Endodermal cell (in vitro differentiated cells): ENCODE results near the gene LRRC47. TPM values are rescaled to one million over a fixed set of nuclear protein-coding genes. Genes with fewer than 3 reads are reported as not detected.
A peak's percentile ranks its signal among the peaks of the same experiment; 100 is the strongest.

ENCODE experiments used
- DNase-seq: peaks from one replicate; pipeline ENCODE4 v3.0.0-alpha.2; 2017
- H3K27ac ChIP-seq: 2 replicates; pipeline ENCODE4 v1.5.1; 2013; ENCODE audit warnings: mild to moderate bottlenecking, low read depth, low read length, moderate library complexity
- H3K27me3 ChIP-seq: 2 replicates; pipeline ENCODE4 v1.6.1; 2013; ENCODE audit warnings: mild to moderate bottlenecking, low read length, moderate library complexity; ENCODE audit not compliant: insufficient read depth, control insufficient read depth, poor library complexity, severe bottlenecking
- H3K36me3 ChIP-seq: 2 replicates; pipeline ENCODE4 v1.7.0; 2013; ENCODE audit warnings: mild to moderate bottlenecking, low read length, moderate library complexity; ENCODE audit not compliant: control insufficient read depth, insufficient read depth
- H3K4me1 ChIP-seq: one replicate; pipeline ENCODE4 v1.7.0; 2013; ENCODE audit warnings: low read length; ENCODE audit not compliant: control insufficient read depth, insufficient read depth
- H3K4me3 ChIP-seq: 2 replicates; pipeline ENCODE4 v1.5.1; 2013; ENCODE audit warnings: mild to moderate bottlenecking, low read length, moderate library complexity
- H3K9ac ChIP-seq: 2 replicates; pipeline ENCODE4 v1.6.1; 2013; ENCODE audit warnings: mild to moderate bottlenecking, low read length, moderate library complexity; ENCODE audit not compliant: poor library complexity, severe bottlenecking; ENCODE audit errors: extremely low read depth
- H3K9me3 ChIP-seq: 2 replicates; pipeline ENCODE4 v1.6.1; 2013; ENCODE audit warnings: mild to moderate bottlenecking, low read length, moderate library complexity; ENCODE audit not compliant: control insufficient read depth
- H3K27ac Mint-ChIP-seq: 2 replicates; pipeline ENCODE4 v1.8.0; 2020; ENCODE audit warnings: mixed read lengths
- H3K27me3 Mint-ChIP-seq: 2 replicates; pipeline ENCODE4 v1.8.0; 2021; ENCODE audit warnings: mild to moderate bottlenecking, mixed read lengths; ENCODE audit not compliant: insufficient read depth
- H3K36me3 Mint-ChIP-seq: 2 replicates; pipeline ENCODE4 v1.8.0; 2020; ENCODE audit warnings: low read depth, mixed read lengths
- H3K4me1 Mint-ChIP-seq: 2 replicates; pipeline ENCODE4 v1.8.0; 2020; ENCODE audit warnings: mixed read lengths
- H3K4me3 Mint-ChIP-seq: 2 replicates; pipeline ENCODE4 v1.8.0; 2020; ENCODE audit warnings: mild to moderate bottlenecking, moderate library complexity, mixed read lengths
- H3K9me3 Mint-ChIP-seq: 2 replicates; pipeline ENCODE4 v1.8.0; 2020; ENCODE audit warnings: mild to moderate bottlenecking, mixed read lengths
- WGBS, 2 experiments: methylation state at CpG; one replicate each; pipeline versions ENCODE4 v1.1.5 to v1.1.7; 2013; ENCODE audit warnings: missing lambda C conversion rate in 2 of 2, mixed read lengths in 1 of 2; ENCODE audit not compliant: insufficient coverage in 1 of 2, insufficient read length in 1 of 2; 5-methylcytosine and 5-hydroxymethylcytosine counted together
- total RNA-seq, 2 donors: library from RNA; stranded (reverse); fragmentation: NEBNext Ultra II Directional in 1 of 2; extraction: Animal tissue kit (Norgen Biotek cat#: 25700) in 1 of 2; gene quantifications; 2 replicates in 1 of 2; 3 replicates in 1 of 2; pipeline ENCODE4 v1.2.1, GENCODE V29; 2021
- TF ChIP-seq, protein P1 (sequence below): fragments of 200-600 bp; sonication (generic); conservative IDR thresholded peaks from 2 replicates; pipeline ENCODE4 v1.5.0; 2021; ENCODE audit warnings: antibody characterized with exemption, mild to moderate bottlenecking

The LRRC47 gene
- total RNA-seq, 2 donors from 2014 or later = 49.9 to 59.7 TPM

DNA sequence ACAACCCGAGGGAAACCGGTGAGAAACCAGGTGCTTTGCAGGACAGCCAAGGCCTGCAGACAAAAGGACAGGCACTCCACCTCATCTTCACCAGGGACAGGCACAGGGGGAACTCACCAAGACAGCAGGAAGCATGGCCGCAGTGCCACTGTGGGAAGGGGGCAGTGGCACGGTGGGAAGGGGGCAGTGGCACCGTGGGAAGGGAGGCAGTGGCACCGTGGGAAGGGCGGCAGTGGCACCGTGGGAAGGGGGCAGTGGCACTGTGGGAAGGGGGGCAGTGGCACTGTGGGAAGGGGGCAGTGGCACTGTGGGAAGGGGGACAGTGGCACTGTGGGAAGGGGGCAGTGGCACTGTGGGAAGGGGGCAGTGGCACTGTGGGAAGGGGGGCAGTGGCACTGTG, 28.4 kb upstream of the LRRC47 start:
- no peaks in the 10 kb centered on the region for H3K27me3 Mint-ChIP-seq

DNA sequence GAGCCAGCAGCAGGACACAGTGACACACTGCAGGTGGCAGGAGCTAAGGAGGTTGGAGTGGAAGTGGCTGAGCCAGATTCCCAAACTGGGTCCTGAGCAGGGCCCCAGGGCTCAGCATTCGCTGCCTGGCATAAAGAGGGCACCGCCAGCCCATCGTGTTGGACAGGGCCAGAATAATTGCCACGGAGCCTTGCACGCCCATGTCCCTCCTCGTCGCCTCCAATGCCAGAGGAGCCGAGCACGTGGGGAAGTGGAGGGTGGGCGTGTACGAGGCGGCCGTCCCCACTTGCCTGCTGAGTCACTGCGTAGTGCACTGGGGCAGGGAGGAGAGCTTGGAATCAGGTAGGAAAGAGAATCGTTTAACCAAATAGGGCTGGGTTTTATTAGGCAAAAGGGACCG, 26.1 kb upstream of the LRRC47 start:
- H3K9ac ChIP-seq = no peak overlapping the region
- Mint-ChIP-seq H3K4me3 (no peak overlapping the region), H3K27me3 (no peaks in the 10 kb centered on the region), H3K36me3 (peaks cover 59% of the 10 kb centered on the region), H3K4me1 (no peaks in the 10 kb centered on the region), H3K9me3 (no peaks in the 10 kb centered on the region), H3K27ac (no peak overlapping the region)
- peaks cover 42% of the 10 kb centered on the region for H3K36me3 ChIP-seq
- H3K27me3 ChIP-seq = no peaks in the 10 kb centered on the region
- H3K4me3 ChIP-seq = no peak overlapping the region
- TF ChIP-seq, protein P1, sequence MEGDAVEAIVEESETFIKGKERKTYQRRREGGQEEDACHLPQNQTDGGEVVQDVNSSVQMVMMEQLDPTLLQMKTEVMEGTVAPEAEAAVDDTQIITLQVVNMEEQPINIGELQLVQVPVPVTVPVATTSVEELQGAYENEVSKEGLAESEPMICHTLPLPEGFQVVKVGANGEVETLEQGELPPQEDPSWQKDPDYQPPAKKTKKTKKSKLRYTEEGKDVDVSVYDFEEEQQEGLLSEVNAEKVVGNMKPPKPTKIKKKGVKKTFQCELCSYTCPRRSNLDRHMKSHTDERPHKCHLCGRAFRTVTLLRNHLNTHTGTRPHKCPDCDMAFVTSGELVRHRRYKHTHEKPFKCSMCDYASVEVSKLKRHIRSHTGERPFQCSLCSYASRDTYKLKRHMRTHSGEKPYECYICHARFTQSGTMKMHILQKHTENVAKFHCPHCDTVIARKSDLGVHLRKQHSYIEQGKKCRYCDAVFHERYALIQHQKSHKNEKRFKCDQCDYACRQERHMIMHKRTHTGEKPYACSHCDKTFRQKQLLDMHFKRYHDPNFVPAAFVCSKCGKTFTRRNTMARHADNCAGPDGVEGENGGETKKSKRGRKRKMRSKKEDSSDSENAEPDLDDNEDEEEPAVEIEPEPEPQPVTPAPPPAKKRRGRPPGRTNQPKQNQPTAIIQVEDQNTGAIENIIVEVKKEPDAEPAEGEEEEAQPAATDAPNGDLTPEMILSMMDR = no peak
- no peaks in the 10 kb centered on the region for H3K9me3 ChIP-seq
- no peak for DNase-seq
- H3K27ac ChIP-seq = no peak overlapping the region
- no peaks in the 10 kb centered on the region for H3K4me1 ChIP-seq
- 90 to 91% methylated on average over 13 to 16 of the region's 16 CpGs for WGBS, 2 experiments

More for the DNA sequence above, 28.4 kb upstream of the LRRC47 start:
- H3K4me3 ChIP-seq = no peak overlapping the region
- no peaks in the 10 kb centered on the region for H3K4me1 ChIP-seq
- H3K4me3 Mint-ChIP-seq = no peak overlapping the region
- H3K27me3 ChIP-seq = no peaks in the 10 kb centered on the region
- H3K36me3 Mint-ChIP-seq = peaks cover 68% of the 10 kb centered on the region
- H3K9me3 Mint-ChIP-seq = no peaks in the 10 kb centered on the region
- no peak overlapping the region for H3K27ac ChIP-seq
- H3K27ac Mint-ChIP-seq = no peak overlapping the region
- no peak overlapping the region for H3K9ac ChIP-seq
- 83 to 91% methylated on average over 1 to 8 of the region's 8 CpGs for WGBS, 2 experiments
- H3K36me3 ChIP-seq = peaks cover 50% of the 10 kb centered on the region
- no peaks in the 10 kb centered on the region for H3K4me1 Mint-ChIP-seq
- TF ChIP-seq, protein P1 = no peak
- DNase-seq = no peak
- no peaks in the 10 kb centered on the region for H3K9me3 ChIP-seq

- TF ChIP-seq, protein P1 = no peak
- no peak overlapping the region for H3K4me3 ChIP-seq
- no peak for DNase-seq
- no peaks in the 10 kb centered on the region for H3K27me3 ChIP-seq
- 89 to 93% methylated on average over 13 to 15 of the region's 15 CpGs for WGBS, 2 experiments
- H3K9ac ChIP-seq = no peak overlapping the region
- peaks cover 58% of the 10 kb centered on the region for H3K36me3 Mint-ChIP-seq
- peaks cover 39% of the 10 kb centered on the region for H3K36me3 ChIP-seq
- peak overlapping the region; percentile 62 for H3K27ac Mint-ChIP-seq
- no peaks in the 10 kb centered on the region for H3K4me1 Mint-ChIP-seq
- no peaks in the 10 kb centered on the region for H3K27me3 Mint-ChIP-seq
- peak overlapping the region; percentile 76 for H3K27ac ChIP-seq
- H3K4me3 Mint-ChIP-seq = no peak overlapping the region
- no peaks in the 10 kb centered on the region for H3K9me3 Mint-ChIP-seq
- H3K4me1 ChIP-seq = no peaks in the 10 kb centered on the region
- no peaks in the 10 kb centered on the region for H3K9me3 ChIP-seq
These were observed 25.6 kb upstream of the LRRC47 start for GRCh38 chr1:3821908-3822307.
